Endothelial cell of umbilical vein (primary cell): Measurements from ENCODE around the gene ITGA2. TPM values are rescaled to one million over a fixed set of nuclear protein-coding genes. Genes with fewer than 3 reads are reported as not detected.

Experiments
- BruUV-seq: library from RNA; stranded (reverse); fragments of 400-500 nt; replicated peaks from 2 replicates; lab custom pipeline; 2021; lab: Mats Ljungman, UMichigan
- CTCF ChIA-PET: fragments of 300-600, 350-600 bp; sonication (Branson Sonifier 250); formaldehyde crosslinking; loops from one replicate; lab custom pipeline; 2021; ENCODE audit warnings: antibody characterized with exemption, inconsistent platforms; lab: Charles Lee
- POLR2A ChIA-PET: fragments of 300-600, 350-600 bp; sonication (Branson Sonifier 250); formaldehyde crosslinking; loops from one replicate; lab custom pipeline; 2021; ENCODE audit warnings: antibody characterized with exemption, inconsistent platforms; lab: Charles Lee
- DNase-seq: peaks from one replicate; pipeline ENCODE4 v3.0.0-alpha.2; 2011; ENCODE audit warnings: low read depth, low spot score
- FAIRE-seq: peaks from 2 replicates; lab custom pipeline; 2011; peaks lifted over from hg19 to GRCh38; lab: Jason Lieb, UNC
- H2AFZ ChIP-seq: 2 replicates; pipeline ENCODE4 v1.6.0; 2012; ENCODE audit warnings: low read depth, low read length, control low read depth, inconsistent platforms
- H3K27ac ChIP-seq: 2 replicates; pipeline ENCODE4 v1.5.1; 2011; ENCODE audit warnings: low read depth, mild to moderate bottlenecking, control low read depth, low read length, moderate library complexity; ENCODE audit not compliant: insufficient read depth
- H3K27me3 ChIP-seq, 2 experiments: 2 replicates each; pipeline versions ENCODE4 v1.6.0 to v1.6.1; 2011; ENCODE audit warnings: low read length in 2 of 2, mixed read lengths in 1 of 2; ENCODE audit not compliant: control insufficient read depth in 2 of 2, insufficient read depth in 2 of 2
- H3K36me3 ChIP-seq, 2 experiments: 2 replicates in 1 of 2; 3 replicates in 1 of 2; pipeline ENCODE4 v1.5.1; 2011; ENCODE audit warnings: low read length in 2 of 2, mild to moderate bottlenecking in 1 of 2, moderate library complexity in 1 of 2; ENCODE audit not compliant: control insufficient read depth in 2 of 2, insufficient read depth in 2 of 2; ENCODE audit errors: extremely low read depth in 1 of 2
- H3K4me1 ChIP-seq: 3 replicates; pipeline ENCODE4 v1.5.1; 2011; ENCODE audit warnings: mild to moderate bottlenecking, low read length; ENCODE audit not compliant: control insufficient read depth, insufficient read depth; ENCODE audit errors: extremely low read depth
- H3K4me2 ChIP-seq: 2 replicates; pipeline ENCODE4 v1.6.1; 2011; ENCODE audit warnings: low read length, control low read depth, mixed read lengths; ENCODE audit not compliant: insufficient read depth
- H3K4me3 ChIP-seq, 3 experiments: fragments of 200-600 bp in 1 of 3; sonication (generic), shearing (Covaris generic) in 1 of 3; replicated peaks in 1 of 3; 2 replicates each; pipeline ENCODE4 v1.5.1; 2011 to 2016; ENCODE audit warnings: control low read depth in 3 of 3, low read length in 3 of 3, mild to moderate bottlenecking in 2 of 3, inconsistent platforms in 1 of 3, low read depth in 1 of 3, moderate library complexity in 1 of 3; ENCODE audit not compliant: insufficient read depth in 1 of 3
- H3K79me2 ChIP-seq: 2 replicates; pipeline ENCODE4 v1.6.0; 2012; ENCODE audit warnings: low read length, inconsistent platforms; ENCODE audit not compliant: control insufficient read depth, insufficient read depth
- H3K9ac ChIP-seq: replicated peaks from 2 replicates; pipeline ENCODE3; 2011; ENCODE audit warnings: low read length, control low read depth; ENCODE audit not compliant: insufficient read depth; ENCODE audit errors: extremely low read depth
- H3K9me1 ChIP-seq: replicated peaks from 3 replicates; pipeline ENCODE4 v1.6.0; 2011; ENCODE audit warnings: mild to moderate bottlenecking, low read length; ENCODE audit not compliant: control insufficient read depth, insufficient read depth; ENCODE audit errors: extremely low read depth
- H3K9me3 ChIP-seq: replicated peaks from 2 replicates; pipeline ENCODE4 v1.5.1; 2012; ENCODE audit warnings: low read length, inconsistent platforms; ENCODE audit not compliant: control insufficient read depth, insufficient read depth
- H4K20me1 ChIP-seq: replicated peaks from 2 replicates; pipeline ENCODE3; 2011; ENCODE audit warnings: mild to moderate bottlenecking, low read length; ENCODE audit not compliant: control insufficient read depth, insufficient read depth; ENCODE audit errors: extremely low read depth
- CTCF ChIP-seq, 2 donors: IDR thresholded peaks; 1 replicate in 1 of 2; 2 replicates in 1 of 2; pipeline ENCODE4 v1.5.1; 2011; ENCODE audit warnings: low read length in 2 of 2, mild to moderate bottlenecking in 2 of 2, moderate library complexity in 2 of 2, control low read depth in 1 of 2, inconsistent platforms in 1 of 2, low read depth in 1 of 2; ENCODE audit not compliant: insufficient read depth in 1 of 2; ENCODE audit errors: extremely low read depth in 1 of 2
- EZH2 ChIP-seq: IDR thresholded peaks from 2 replicates; pipeline ENCODE4 v1.6.1; 2012; ENCODE audit warnings: borderline replicate concordance, low read depth, mild to moderate bottlenecking, moderate library complexity, low read length, inconsistent platforms; ENCODE audit not compliant: severe bottlenecking
- FOS ChIP-seq: IDR thresholded peaks from 2 replicates; pipeline ENCODE4 v1.6.1; 2011; ENCODE audit warnings: mild to moderate bottlenecking, low read length, moderate library complexity, borderline replicate concordance; ENCODE audit not compliant: insufficient read depth
- GATA2 ChIP-seq: IDR thresholded peaks from 2 replicates; pipeline ENCODE4 v1.7.0; 2011; ENCODE audit warnings: low read depth, mild to moderate bottlenecking, moderate library complexity, mixed read lengths, low read length; ENCODE audit not compliant: insufficient read length, insufficient read depth
- JUN ChIP-seq: IDR thresholded peaks from 2 replicates; pipeline ENCODE4 v1.6.1; 2011; ENCODE audit warnings: borderline replicate concordance, low read depth; ENCODE audit not compliant: insufficient read length, insufficient read depth
- MAX ChIP-seq: IDR thresholded peaks from 2 replicates; pipeline ENCODE4 v1.6.1; 2011; ENCODE audit not compliant: insufficient read depth, insufficient read length
- MYC ChIP-seq: IDR thresholded peaks from one replicate; pipeline ENCODE4 v1.6.1; 2011; ENCODE audit warnings: mild to moderate bottlenecking, low read depth, low read length
- POLR2A ChIP-seq: IDR thresholded peaks from 2 replicates; pipeline ENCODE4 v1.6.1; 2012; ENCODE audit warnings: low read depth, mild to moderate bottlenecking, control low read depth, low read length
- POLR2AphosphoS5 ChIP-seq: IDR thresholded peaks from 2 replicates; pipeline ENCODE4 v1.6.1; 2012; ENCODE audit warnings: low read depth, mild to moderate bottlenecking, control low read depth, low read length, moderate library complexity; ENCODE audit not compliant: insufficient read depth
- dilution Hi-C: fragments of 300-500 bp; cut with MboI; formaldehyde crosslinking; loops from one replicate; pipeline ENCODE4 v1.15.0; 2019; ENCODE audit warnings: low sequenced_read_pairs; ENCODE audit not compliant: extremely low pct_ligation_motif_present
- intact Hi-C: fragments of 100-400 bp; cut with micrococcal nuclease; formaldehyde crosslinking; loops from one replicate; pipeline ENCODE4 v1.10.0; 2022
- polyA plus RNA-seq, 4 experiments: library from polyadenylated mRNA; depleted of rRNA in 3 of 4; stranded (reverse) in 3 of 4; unstranded in 1 of 4; fragments of >200 nt; gene quantifications; 2 replicates each; pipeline versions ENCODE4 v1.2.1 to v1.2.3, GENCODE V29; 2011 to 2012; ENCODE audit warnings: missing spikeins in 1 of 4
- total RNA-seq: library from RNA; stranded (reverse); gene quantifications from 2 replicates; pipeline ENCODE4 v1.2.3, GENCODE V29; 2021

The ITGA2 gene
- total and polyA plus RNA-seq, 2 donors (not counting 3 experiments of a cell fraction or from before 2014, with no cell fraction given) = 11.2 to 62.3 TPM

GRCh38 chr5:53030893-53031292 is 41.7 kb downstream of the ITGA2 start:
- H4K20me1 ChIP-seq = no peaks in the 10 kb centered on the region
- no peaks in the 10 kb centered on the region for H3K9me3 ChIP-seq
- no peaks in the 10 kb centered on the region for H3K9me1 ChIP-seq
- H2AFZ ChIP-seq = no peak overlapping the region
- dilution Hi-C loops = no loop called here
- FAIRE-seq (no peak), DNase-seq (peak; percentile 82)
- peaks cover 48% of the 10 kb centered on the region for H3K79me2 ChIP-seq
- POLR2A ChIA-PET = no interaction called here
- intact Hi-C loops = loop anchor here (1.0 to 2.0 kb wide), 2 partner anchors 26 to 83 kb away; no protein-coding TSS in a partner anchor
- no peaks in the 10 kb centered on the region for H3K36me3 ChIP-seq
- BruUV-seq = no TSS peak
- peak overlapping the region; percentile 73 for H3K9ac ChIP-seq
- no peaks in the 10 kb centered on the region for H3K27me3 ChIP-seq
- peaks cover 62% of the 10 kb centered on the region for H3K4me1 ChIP-seq
- CTCF ChIA-PET = interaction anchor here (1.3 to 4.1 kb wide), 3 partner anchors 61 to 82 kb away, joined by 5 to 24 read pairs (median 5); no protein-coding TSS in a partner anchor
- H3K4me3 ChIP-seq = no peak overlapping the region
- peak overlapping the region; percentile 80 for H3K4me2 ChIP-seq
- TF ChIP-seq JUN (no peak), POLR2A (no peak), GATA2 (no peak), EZH2 (no peak), FOS (no peak), POLR2AphosphoS5 (no peak), MAX (no peak), MYC (no peak), CTCF (IDR thresholded peaks at IDR 0.05; ENCODE audit: extremely low read depth in 1 of 2, insufficient read depth in 1 of 2, low read depth in 1 of 2, low read length in 2 of 2) (no peak)
- H3K27ac ChIP-seq = peak overlapping the region; percentile 92
